COLO829 (cell line): ENCODE measurements around the gene RIPPLY2.
"Not testable (repeated sequence)": the region's sequence is repeated elsewhere in the genome, so short reads cannot be mapped to it uniquely, and the experiment has no call there.

Source experiments
- DNase-seq: peaks from one replicate; pipeline ENCODE4 v3.0.0; 2012; ENCODE audit warnings: low spot score

Gene RIPPLY2

DNA sequence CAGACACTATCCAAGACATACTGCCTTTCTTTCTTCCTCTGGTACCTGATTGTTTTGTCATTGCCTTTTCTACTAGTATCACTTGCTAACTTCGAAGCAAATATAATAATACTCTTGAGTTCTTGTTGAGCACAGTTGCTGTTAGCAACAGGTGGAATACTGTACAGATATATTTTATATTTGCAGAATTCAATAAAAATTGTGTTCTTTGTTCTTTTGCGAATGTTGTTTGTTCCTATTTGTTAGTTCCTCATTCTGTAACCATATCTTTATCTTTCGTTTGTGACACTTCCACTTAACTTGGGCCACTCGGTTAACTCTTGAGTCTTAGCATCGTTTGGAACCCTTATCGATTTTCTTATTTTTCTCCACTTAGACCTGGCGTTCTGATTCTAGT, 7.2 kb downstream of the RIPPLY2 start:
- no peak for DNase-seq

DNA sequence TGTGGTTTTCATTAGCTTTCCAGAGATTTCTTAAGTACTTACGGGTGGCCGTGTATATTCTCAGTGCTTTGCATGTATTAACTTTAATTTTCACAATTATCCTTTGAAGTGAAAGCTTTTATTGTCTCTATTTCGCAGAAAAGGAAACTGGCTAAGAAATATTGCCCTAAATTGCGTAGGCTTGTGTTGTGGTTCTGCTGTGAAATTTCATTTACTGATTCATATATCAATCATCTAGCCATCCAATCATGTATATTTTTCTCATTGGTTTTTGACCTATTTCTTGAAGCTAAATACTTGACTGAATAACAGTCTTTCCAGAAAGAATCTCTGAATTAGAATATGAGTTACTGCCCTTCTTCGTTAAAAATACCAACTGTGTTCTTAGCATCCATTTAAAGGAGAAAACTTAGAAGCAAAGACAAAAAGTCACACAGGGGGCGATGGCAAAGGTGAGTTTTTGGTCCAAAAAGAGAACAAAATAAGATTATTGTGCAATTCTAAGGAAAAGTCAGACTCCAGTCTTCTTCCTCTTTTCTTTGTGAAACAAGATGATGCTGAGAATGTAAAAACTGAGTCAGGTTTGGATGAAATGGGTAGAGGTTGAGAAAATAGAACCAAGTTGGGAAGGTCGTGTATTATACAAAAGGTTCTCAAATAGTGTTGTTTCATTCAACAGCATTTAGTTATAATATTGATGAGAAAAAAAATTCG, 7.8 kb downstream of the RIPPLY2 start:
- DNase-seq = no peak

DNA sequence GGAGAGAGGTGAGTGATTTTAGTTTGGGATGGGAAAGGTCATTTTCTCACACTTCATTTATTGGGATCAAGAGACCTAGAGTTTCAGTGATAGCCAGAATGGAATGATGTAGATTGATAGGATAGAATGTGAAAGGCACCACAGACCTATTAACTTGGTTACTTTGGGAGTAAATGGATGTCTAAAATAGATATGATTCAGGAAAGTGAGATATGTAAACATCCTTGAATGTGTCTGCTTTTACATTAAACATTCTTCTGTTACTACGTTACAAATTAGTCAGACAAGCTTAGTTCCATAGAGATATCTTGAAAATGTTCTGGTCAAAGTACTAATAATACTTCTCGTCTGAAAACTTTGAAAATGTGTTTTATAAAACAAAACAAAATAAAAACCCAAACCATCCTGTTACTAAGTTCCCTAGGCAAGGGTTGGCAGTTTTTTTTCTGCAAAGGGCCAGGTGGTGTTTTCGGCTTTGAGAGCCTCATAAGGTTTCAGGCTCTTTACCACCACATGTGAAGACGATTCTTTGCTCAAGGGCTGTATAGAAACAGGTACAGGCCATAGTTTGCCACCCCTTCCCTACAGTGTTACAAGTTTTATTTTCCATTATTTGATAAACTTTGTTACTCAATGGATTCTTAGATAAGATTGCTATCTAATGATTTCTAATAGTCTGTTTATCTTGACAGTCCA, 9.8 kb downstream of the RIPPLY2 start:
- no peak for DNase-seq

DNA sequence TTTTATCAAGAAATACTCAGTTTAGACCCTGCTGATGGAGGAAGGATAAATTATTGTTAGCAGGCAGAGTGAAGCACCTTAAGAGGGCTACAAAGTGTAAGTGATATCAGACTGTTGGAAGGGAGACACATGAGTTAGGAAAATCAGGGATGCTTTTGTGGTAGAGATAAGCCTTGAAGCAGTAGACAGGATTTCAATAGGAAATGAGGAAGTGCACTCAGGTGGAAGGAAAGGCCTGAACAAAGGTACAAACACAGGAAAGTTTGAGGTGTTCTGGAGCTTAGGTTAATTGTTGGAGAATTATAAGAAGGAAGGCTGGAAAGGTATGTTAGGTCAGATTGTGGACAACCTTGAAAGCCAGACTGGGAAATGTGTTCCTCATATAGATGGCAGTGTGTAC, 13.9 kb downstream of the RIPPLY2 start:
- DNase-seq = no peak

DNA sequence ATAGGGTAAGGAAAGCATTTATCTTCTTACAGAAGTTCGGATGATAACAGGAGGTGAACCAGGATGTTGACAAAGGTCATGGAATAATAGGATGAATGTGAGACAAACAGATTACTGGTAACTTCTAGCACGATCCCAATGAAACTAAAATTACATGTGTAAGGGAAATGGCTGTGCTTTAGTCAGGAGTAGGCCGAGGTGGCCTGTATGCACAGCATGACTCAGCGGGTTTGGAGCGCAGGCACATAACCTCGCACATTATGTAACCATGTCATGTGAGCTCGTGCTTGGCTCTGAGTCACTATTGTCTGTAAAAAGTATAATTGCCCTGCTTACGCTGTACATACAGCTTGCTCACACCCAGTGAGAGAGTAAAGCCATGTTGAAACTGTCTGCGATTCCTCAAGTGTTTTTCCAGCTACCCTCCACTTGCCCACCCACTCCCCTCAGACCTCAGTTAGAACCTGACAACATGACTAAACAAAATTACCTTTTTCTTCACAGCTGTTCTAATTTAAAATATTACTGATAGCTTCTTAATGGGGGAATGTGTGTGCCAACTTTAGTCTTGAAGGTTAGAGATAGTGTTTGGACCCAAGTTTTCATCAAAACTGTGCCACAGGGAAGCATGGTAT, 14.5 kb downstream of the RIPPLY2 start:
- DNase-seq = no peak

DNA sequence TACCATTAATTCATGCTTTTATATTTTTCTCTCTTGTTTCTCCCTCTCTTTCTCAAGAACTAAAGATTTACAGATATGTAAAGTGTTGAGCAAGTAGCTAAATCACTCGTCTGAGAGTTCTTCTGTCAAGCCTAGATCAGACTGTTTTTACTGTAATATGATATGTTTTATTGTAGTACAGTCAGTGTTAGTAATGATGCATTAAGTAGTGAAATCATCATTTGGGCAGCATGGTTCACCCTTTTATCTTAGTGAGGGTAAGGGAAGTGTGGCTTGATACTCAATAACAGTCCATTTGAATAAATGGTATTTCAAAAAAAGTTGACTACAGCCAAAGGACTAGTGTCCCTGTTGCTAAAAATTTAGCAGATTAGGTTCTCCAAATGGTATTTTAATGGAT, 15.5 kb downstream of the RIPPLY2 start:
- DNase-seq = no peak

DNA sequence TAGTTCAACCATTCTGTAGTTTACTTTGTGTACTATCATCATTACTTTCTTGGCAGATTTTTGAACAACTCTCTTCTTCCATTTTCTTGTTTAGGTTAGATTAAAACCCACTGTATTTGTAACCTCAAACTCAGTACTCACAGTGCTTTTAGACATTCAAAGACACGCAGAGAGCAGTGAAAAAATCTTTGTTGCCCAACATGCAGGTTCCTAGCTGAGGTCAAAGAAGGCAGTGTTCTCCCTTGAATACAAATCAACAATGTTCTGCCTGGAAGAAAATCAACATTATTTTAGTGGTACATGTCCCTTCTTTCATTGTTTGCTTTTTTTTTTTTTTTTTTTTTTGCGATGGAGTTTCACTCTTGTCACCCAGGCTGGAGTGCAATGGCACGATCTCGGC, 17.5 kb downstream of the RIPPLY2 start:
- no peak for DNase-seq

DNA sequence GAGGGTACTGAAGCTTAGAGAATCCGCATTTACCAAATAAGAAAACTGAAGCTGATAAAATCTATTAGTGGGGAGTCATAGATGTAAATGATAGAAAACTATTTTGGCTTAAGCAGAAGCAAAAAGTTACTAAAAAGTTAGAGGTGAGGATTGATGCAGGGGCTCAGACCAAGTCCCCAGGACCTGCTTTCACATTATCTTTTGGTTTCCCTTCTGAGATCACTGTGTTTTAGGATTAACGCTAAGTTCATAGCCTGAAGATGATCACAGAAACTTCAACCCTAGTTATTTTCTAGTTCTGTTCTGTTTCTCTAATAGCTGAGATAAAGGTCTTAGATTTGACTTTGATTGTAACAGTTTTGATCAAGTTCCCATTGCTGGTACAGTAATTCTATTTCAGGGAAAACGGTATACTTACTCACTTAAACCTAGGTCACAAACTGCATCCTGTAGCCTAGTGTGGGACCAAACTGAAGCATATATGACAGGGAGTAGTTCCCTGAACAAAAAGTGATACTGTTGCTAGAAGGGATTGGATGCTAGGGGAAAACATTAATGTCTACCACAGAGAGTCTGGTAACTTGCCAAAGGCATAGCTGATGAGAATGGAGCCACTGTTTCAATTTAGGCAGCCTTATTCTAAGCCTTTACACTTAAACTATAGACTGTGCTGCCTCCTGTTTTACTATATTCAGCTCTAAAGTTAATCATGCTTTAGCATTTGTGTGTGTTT, 19.4 kb downstream of the RIPPLY2 start:
- peak; percentile 58 for DNase-seq

DNA sequence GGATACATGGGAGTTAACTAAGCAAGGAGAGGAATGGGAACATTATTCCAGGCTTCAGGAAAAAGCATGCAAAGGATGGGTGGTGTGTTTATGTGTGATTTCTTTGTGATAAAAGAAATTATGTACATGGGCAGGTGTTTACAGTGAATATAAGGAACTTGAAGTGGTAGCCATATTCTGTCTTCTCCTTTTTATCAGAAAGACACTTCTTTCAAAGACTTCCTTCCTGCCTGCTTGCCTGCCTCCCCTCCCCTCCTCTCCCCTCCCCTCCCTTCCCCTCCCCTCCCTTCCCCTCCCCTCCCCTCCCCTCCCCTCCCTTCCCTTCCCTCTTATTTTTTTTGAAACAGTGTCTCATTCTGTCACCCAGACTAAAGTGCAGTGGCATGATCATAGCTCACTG, 20.7 kb downstream of the RIPPLY2 start:
- no peak for DNase-seq

DNA sequence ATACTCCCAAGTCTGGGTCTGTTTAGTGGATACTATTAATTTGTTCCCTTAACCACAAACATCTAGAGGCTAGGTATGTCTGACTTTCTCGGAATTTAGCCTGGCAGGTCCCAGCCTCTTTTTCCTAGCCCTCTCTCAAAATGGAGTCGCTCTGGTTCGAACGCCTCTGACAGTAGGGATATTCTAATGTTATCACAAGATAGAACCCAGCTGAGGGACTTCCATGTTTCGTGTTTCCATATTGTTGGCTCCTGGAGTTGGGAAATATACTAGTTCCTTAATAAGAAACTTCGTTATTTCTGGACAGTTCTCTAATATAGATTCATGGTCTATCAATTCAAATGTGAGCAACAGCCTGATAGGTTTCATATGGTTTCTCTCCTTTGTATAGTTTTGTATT, 22.7 kb downstream of the RIPPLY2 start:
- no peak for DNase-seq

DNA sequence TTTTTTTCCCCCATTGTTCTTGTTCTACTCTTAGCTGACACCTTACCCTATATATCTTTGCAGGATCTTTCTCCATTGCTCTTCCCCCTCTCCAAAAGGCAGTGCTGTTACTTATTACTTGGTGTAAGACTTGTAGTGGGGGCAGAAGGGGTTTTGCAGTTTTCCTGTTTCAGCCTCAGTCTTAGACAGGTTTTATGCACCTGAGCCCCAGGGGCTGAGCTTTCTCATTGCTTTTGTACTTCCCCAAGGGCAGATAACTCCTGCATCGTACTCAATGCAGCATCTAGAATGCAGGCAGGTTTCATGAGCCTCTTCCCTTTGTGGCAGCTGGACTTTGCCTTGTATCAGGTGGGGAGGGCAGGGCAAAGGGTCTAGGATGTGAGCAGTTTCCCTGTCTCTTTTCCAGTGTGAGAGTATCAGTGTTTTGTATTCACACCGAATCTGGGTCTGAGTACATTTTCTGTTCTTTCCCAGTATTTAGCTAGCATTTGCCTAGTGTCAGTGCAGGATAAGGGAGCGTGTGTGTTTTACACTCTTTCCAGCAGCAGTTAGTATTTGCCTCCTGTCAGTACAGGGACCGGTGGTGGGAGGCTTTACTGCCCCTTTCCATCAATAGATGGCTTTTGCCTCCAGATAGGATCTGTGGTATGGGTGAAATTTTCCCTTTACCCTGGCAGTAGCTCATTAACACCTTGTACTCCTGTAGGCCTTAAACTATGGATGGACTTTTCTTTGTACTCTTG, 25.9 kb downstream of the RIPPLY2 start:
- no peak for DNase-seq

DNA sequence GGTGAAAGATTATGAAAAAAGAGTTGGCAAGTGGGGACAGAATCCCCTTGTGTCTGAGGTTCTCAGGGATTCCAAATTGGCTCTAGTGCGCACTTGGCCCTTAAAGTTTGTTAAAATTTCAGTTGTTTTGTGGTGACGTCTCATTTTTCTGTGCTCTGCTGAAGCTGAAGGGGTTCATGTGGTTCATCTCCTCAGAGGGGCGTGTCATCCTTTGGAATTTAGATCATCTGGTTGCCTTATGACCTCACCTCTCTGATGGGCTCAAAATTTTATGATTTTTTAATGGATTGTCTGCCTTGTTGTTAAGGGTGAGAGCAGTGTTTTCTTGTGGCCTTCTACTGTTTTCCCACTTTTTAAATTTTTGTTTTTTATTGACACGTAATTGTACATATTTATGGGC, 26.6 kb downstream of the RIPPLY2 start:
- DNase-seq = no peak

DNA sequence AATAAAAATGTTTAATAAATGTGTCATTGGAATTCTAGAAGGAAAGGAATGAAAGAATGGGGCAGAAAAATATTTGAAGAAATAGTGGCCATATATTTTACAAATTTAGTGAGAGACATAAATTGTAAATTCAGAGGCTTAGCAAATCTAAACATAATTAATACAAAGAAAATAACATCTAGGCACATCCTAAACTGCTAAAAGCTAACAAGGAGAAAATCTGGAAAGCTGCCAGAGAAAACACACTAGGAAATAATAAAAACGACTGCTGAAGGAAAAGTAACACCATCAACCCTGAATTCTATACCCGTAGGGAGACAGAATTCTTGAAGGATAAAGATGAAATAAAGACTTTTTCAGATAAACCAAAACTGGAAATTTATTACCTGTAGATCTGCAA, 30.1 kb downstream of the RIPPLY2 start:
- DNase-seq = no peak

DNA sequence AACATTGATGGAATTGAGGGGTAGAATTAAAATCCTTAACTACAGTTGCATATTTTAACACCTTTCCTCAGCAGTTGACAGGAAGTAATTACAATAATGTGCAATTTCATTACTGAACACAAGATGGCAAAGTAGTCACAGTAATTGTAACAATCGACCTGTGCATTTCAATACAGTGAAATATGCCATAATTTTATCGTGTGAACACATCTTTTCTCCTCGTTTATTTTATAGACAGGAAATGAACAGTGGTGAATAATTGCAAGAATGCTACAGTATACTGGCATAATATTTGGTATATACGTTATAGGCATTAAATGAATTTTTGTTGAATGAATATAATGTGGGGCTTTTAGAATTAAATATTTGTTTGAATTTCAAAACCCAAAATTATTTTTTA, 31.4 kb downstream of the RIPPLY2 start:
- peak; percentile 59 for DNase-seq

DNA sequence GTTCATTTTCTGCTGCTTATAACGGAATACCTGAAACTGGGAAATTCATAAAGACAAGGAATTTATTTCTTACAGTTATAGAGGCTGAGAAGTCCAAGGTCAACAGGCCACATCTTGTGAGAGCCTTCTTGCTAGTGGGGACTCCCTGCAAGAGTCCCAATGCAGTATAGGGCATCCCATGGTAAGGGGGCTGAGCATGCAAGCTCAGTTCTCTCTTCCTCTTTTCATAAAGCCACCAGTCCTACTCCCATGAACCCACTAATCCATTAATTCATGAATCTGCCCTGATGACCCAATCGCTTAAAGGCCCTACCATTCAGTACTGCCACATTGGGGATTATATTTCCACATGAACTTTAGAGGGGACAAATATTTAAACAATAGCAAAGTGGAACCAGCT, 32.8 kb downstream of the RIPPLY2 start:
- DNase-seq = no peak

DNA sequence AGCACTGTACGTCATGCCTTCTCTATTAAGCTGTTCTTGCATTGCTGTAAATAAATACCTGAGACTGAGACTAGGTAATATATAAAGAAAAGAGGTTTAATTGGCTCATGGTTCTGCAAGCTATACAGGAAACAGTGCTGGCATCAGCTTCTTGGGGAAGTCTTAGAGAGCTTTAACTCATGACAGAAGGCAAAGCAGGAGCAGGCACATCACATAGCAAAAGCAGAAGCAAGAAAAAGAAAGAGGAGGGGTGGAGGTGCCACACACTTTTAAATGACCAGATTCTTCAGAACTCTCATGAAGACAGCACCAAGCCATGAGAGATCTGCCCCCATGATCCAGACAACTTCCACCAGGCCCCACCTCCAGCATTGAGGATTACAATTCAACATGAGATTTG, 36.5 kb downstream of the RIPPLY2 start:
- DNase-seq = no peak

DNA sequence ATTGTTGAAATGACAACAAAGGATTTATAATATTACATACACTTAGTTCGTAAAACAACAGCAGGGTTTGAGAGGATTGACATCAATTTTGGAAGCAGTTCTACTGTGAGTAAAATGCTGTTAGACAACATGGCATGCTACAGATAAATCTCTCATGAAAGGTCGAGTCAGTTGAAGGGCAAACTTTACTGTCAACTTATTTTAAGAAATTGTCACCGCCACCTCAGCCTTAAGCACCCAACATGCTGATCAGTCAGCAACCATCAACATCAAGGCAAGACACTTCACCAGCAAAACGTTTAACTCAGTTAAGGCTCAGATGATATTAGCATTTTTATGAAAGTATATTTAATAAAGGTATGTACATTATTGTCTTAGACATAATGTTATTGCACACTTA, 37.4 kb downstream of the RIPPLY2 start:
- no peak for DNase-seq

DNA sequence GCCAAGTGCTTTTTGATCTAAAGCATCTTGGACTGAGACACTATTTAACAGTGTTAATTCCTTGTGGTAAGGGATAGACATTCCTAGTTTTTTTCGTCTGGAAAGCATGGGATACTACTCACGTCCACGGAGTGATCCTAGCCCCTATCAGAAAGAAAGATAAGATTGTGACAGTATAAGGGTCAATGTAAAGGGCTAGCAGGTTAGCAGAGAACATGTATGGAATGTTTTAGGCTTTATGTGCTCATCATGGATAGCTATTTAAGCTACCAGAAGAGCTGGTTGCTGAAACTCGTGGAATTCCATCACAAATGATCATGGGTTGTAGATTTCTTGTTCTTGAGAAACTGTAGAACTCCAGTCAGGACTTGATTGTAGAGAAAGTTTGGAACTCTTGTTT, 38.4 kb downstream of the RIPPLY2 start:
- no peak for DNase-seq

DNA sequence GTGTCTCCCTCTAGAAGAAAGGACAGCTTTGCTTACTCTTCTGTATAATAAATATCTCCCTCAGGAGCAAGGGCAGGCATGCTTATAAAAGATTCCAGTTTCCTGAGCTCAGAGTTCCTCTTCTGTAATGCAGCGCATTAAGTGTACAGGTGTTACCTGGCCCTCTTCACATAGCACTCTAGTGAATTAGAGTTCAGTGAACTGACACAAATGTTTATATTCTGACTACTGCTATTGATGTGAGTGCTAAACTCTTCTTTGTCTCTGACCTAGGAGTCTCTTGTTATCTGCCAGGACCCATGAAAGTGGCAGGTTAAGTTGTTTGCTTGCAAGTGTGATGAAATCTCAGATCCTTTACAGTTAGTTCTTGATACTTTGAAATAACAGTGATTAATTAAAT, 39.9 kb downstream of the RIPPLY2 start:
- no peak for DNase-seq

DNA sequence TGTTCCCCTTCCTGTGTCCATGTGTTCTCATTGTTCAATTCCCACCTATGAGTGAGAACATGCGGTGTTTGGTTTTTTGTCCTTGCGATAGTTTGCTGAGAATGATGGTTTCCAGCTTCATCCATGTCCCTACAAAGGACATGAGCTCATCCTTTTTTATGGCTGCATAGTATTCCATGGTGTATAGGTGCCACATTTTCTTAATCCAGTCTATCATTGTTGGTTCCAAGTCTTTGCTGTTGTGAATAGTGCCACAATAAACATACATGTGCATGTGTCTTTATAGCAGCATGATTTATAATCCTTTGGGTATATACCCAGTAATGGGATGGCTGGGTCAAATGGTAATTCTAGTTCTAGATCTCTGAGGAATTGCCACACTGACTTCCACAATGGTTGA, 43.9 kb downstream of the RIPPLY2 start:
- not testable (repeated sequence) for DNase-seq

DNA sequence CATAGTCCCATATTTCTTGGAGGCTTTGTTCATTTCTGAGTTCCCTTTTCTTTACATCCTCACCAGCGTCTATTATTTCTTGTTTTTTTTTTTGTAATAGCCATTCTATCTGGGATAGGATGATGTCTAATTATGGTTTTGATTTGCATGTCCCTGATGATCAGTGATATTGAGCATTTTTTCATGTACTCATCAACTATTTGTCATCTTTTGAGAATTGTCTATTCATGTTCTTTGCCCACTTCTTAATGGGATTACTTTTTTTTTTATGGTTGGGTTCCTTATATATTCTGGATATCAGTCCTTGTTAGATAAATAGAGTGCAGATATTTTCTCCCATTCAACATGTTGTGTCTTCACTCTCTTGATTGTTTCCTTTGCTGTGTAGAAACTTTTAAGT, 48.5 kb downstream of the RIPPLY2 start:
- no peak for DNase-seq

DNA sequence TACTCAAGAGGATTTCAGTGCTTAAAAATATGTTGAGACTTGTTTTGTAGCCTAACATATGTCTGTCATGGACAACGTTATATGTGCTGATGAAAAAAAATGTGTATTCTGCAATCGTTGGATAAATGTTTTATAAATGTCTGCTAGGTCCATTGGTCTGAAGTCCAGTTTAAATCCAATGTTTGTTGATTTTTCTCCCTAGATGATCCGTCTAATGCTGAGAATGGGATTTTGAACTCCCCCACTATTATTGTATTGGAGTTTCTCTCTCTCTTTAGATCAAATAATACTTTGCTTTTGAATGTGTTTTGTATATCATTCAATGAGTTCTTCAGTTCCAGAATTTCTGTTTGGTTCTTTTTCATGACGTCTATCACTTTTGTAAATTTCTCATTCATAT, 51.2 kb downstream of the RIPPLY2 start:
- no peak for DNase-seq
